IMR-90 (cell line): ENCODE measurements around the gene PSMC6.

Experiments
- FOS ChIP-seq: fragments of 150-350 bp; IDR thresholded peaks from 2 replicates; pipeline ENCODE4 v1.6.1; 2016; ENCODE audit warnings: low read depth, low read length
- NFE2L2 ChIP-seq: fragments of 150-350 bp; IDR thresholded peaks from 2 replicates; pipeline ENCODE4 v1.6.1; 2016; ENCODE audit warnings: low read depth, mild to moderate bottlenecking, low read length
- POLR2A ChIP-seq: IDR thresholded peaks from 2 replicates; pipeline ENCODE4 v1.6.1; 2012; ENCODE audit warnings: mild to moderate bottlenecking, low read depth, low read length
- RAD21 ChIP-seq: IDR thresholded peaks from 2 replicates; pipeline ENCODE4 v1.6.1; 2012; ENCODE audit warnings: low read length, improper control_type of control experiment
- RCOR1 ChIP-seq: IDR thresholded peaks from 2 replicates; pipeline ENCODE4 v1.6.1; 2012; ENCODE audit warnings: mild to moderate bottlenecking, low read length, improper control_type of control experiment; ENCODE audit not compliant: insufficient replicate concordance
- TF ChIP-seq, protein P1 (sequence below): conservative IDR thresholded peaks from 2 replicates; pipeline ENCODE4 v1.5.1; 2012; ENCODE audit warnings: mild to moderate bottlenecking, low read depth, low read length, improper control_type of control experiment
- TF ChIP-seq, protein P2 (sequence below): fragments of 150-350 bp; IDR thresholded peaks from 2 replicates; pipeline ENCODE4 v1.6.1; 2016; ENCODE audit warnings: low read depth, mild to moderate bottlenecking, low read length, moderate library complexity, borderline replicate concordance

DNA sequence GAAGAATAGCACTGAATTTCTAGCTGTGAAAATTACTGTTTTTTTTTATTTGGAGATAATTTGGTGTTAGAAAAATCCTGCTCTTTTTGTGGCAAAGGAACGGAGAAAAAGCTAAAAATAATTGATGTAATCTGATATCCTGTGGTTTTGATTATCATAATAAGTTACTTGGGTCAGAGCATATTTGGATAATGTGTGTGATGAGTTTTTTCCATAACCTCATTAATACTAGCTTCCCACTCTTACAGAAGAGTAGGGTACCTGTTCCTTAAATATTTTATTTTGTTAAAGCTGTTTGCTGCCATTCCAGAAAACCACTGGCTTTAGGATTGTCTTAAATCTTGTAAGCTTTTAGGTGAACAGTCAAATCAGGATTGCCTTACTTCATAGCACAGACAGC, 4.7 kb downstream of the PSMC6 start:
- TF ChIP-seq, protein P1, sequence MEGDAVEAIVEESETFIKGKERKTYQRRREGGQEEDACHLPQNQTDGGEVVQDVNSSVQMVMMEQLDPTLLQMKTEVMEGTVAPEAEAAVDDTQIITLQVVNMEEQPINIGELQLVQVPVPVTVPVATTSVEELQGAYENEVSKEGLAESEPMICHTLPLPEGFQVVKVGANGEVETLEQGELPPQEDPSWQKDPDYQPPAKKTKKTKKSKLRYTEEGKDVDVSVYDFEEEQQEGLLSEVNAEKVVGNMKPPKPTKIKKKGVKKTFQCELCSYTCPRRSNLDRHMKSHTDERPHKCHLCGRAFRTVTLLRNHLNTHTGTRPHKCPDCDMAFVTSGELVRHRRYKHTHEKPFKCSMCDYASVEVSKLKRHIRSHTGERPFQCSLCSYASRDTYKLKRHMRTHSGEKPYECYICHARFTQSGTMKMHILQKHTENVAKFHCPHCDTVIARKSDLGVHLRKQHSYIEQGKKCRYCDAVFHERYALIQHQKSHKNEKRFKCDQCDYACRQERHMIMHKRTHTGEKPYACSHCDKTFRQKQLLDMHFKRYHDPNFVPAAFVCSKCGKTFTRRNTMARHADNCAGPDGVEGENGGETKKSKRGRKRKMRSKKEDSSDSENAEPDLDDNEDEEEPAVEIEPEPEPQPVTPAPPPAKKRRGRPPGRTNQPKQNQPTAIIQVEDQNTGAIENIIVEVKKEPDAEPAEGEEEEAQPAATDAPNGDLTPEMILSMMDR = no peak
- TF ChIP-seq, protein P2, sequence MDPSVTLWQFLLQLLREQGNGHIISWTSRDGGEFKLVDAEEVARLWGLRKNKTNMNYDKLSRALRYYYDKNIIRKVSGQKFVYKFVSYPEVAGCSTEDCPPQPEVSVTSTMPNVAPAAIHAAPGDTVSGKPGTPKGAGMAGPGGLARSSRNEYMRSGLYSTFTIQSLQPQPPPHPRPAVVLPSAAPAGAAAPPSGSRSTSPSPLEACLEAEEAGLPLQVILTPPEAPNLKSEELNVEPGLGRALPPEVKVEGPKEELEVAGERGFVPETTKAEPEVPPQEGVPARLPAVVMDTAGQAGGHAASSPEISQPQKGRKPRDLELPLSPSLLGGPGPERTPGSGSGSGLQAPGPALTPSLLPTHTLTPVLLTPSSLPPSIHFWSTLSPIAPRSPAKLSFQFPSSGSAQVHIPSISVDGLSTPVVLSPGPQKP = no peak
- TF ChIP-seq RAD21 (no peak), RCOR1 (no peak), NFE2L2 (no peak), POLR2A (no peak), FOS (no peak)
